ENCODE measurements around the gene KLHL2.
"Not testable (repeated sequence)": the region's sequence is repeated elsewhere in the genome, so short reads cannot be mapped to it uniquely, and the experiment has no call there.

KLHL2 gene

GRCh38 chr4:165236852-165237251 is 29.5 kb downstream of the KLHL2 start:
- not testable (repeated sequence) for DNase-seq

GRCh38 chr4:165238041-165238640 is 30.8 kb downstream of the KLHL2 start:
- not testable (repeated sequence) for DNase-seq

- not testable (repeated sequence) for DNase-seq
Observed at GRCh38 chr4:165240761-165241160, 33.4 kb downstream of the KLHL2 start.

- not testable (repeated sequence) for DNase-seq
Observed at GRCh38 chr4:165244148-165244547, 36.8 kb downstream of the KLHL2 start.

- DNase-seq: not testable (repeated sequence)
Observed at GRCh38 chr4:165244587-165245186, 37.3 kb downstream of the KLHL2 start.

- no peak for DNase-seq
Observed at GRCh38 chr4:165248102-165248501, 40.7 kb downstream of the KLHL2 start.

- DNase-seq: not testable (repeated sequence)
Observed at GRCh38 chr4:165248904-165249303, 41.5 kb downstream of the KLHL2 start.

- not testable (repeated sequence) for DNase-seq
Observed at GRCh38 chr4:165254771-165255170, 47.4 kb downstream of the KLHL2 start.

GRCh38 chr4:165255439-165255838 is 48.1 kb downstream of the KLHL2 start:
- peak; percentile 31 for DNase-seq

GRCh38 chr4:165256074-165256659 is 48.8 kb downstream of the KLHL2 start:
- DNase-seq: not testable (repeated sequence)

GRCh38 chr4:165259776-165260175 is 52.4 kb downstream of the KLHL2 start:
- not testable (repeated sequence) for DNase-seq

- not testable (repeated sequence) for DNase-seq
Observed at GRCh38 chr4:165262306-165262705, 54.9 kb downstream of the KLHL2 start.

GRCh38 chr4:165263466-165263865 is 56.1 kb downstream of the KLHL2 start:
- DNase-seq: not testable (repeated sequence)

GRCh38 chr4:165269931-165270330 is 62.6 kb downstream of the KLHL2 start:
- DNase-seq: not testable (repeated sequence)

- not testable (repeated sequence) for DNase-seq
Observed at GRCh38 chr4:165273443-165273842, 66.1 kb downstream of the KLHL2 start.

GRCh38 chr4:165275357-165275756 is 68.0 kb downstream of the KLHL2 start:
- DNase-seq: not testable (repeated sequence)

- not testable (repeated sequence) for DNase-seq
Observed at GRCh38 chr4:165279531-165279930, 72.2 kb downstream of the KLHL2 start.

GRCh38 chr4:165284697-165285096 is 77.3 kb downstream of the KLHL2 start:
- not testable (repeated sequence) for DNase-seq

GRCh38 chr4:165286619-165287340 is 79.4 kb downstream of the KLHL2 start:
- DNase-seq: not testable (repeated sequence)

- DNase-seq: no peak
Observed at GRCh38 chr4:165288226-165288625, 80.9 kb downstream of the KLHL2 start.

GRCh38 chr4:165288639-165289422 is 81.5 kb downstream of the KLHL2 start:
- DNase-seq: peak; percentile 60

GRCh38 chr4:165289423-165289785 is 82.0 kb downstream of the KLHL2 start:
- no peak for DNase-seq

GRCh38 chr4:165293061-165293460 is 85.7 kb downstream of the KLHL2 start:
- DNase-seq: no peak
